Activated CD4-positive, alpha-beta memory T cell treated with anti-CD3 and anti-CD28 coated beads, Interleukin-2, amount 10 ng/mL, durations not matched to agents 7 days and 5 days (primary cell): ENCODE results near the gene ZDHHC6. TPM values are rescaled to one million over a fixed set of nuclear protein-coding genes. Genes with fewer than 3 reads are reported as not detected.
"Not testable (repeated sequence)": the region's sequence is repeated elsewhere in the genome, so short reads cannot be mapped to it uniquely, and the experiment has no call there.

Experiments
- CTCF ChIA-PET: fragments of 350-600 bp; sonication (Branson Sonifier 250); formaldehyde crosslinking; loops from one replicate; lab custom pipeline; 2021; ENCODE audit warnings: antibody characterized with exemption, inconsistent platforms; lab: Charles Lee
- POLR2A ChIA-PET: fragments of 350-600 bp; sonication (Branson Sonifier 250); formaldehyde crosslinking; loops from one replicate; lab custom pipeline; 2021; ENCODE audit warnings: antibody characterized with exemption; lab: Charles Lee
- DNase-seq: peaks from one replicate; pipeline ENCODE4 v3.0.0-alpha.2; 2020
- H3K27ac Mint-ChIP-seq: one replicate; pipeline ENCODE4 v1.8.0; 2021; ENCODE audit warnings: mild to moderate bottlenecking, mixed read lengths
- H3K27me3 Mint-ChIP-seq: one replicate; pipeline ENCODE4 v1.8.0; 2021; ENCODE audit warnings: mixed read lengths
- H3K36me3 Mint-ChIP-seq: one replicate; pipeline ENCODE4 v1.8.0; 2021; ENCODE audit warnings: low read depth, mixed read lengths
- H3K4me1 Mint-ChIP-seq: one replicate; pipeline ENCODE4 v1.8.0; 2021; ENCODE audit warnings: mixed read lengths
- H3K4me3 Mint-ChIP-seq: one replicate; pipeline ENCODE4 v1.8.0; 2021; ENCODE audit warnings: mild to moderate bottlenecking, mixed read lengths
- H3K9me3 Mint-ChIP-seq: one replicate; pipeline ENCODE4 v1.8.0; 2021; ENCODE audit warnings: mixed read lengths
- total RNA-seq, 2 experiments: library from RNA; stranded (reverse); gene quantifications; one replicate each; pipeline ENCODE4 v1.2.3, GENCODE V29; 2021

ZDHHC6 gene
- total RNA-seq, 2 experiments from 2014 or later: 46.3 to 47.0 TPM

DNA sequence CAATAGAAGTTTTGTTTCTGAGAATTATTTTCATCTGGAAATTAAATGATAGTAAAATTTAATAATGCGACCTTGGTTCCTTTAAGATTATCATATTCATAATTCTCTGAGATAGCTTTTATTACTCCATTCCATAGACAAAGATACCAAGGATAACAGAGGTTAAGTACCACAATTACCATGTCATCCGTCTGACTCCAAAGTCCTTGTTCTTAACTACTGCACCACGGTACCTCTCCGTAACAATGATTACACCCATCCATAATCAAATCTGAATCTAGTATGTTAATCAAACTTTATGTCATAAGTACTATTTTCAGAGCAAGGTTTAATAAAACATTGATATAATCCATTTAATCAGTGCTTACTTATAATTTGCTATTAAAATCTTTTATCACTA is 8.4 kb downstream of the ZDHHC6 start:
- POLR2A ChIA-PET: interaction anchor here (2.5 kb wide), 1 partner anchor 8 kb away, joined by 14 read pairs; the partner anchor contains the start of genes VTI1A and ZDHHC6
- DNase-seq: no peak
- Mint-ChIP-seq H3K36me3 (peaks cover 44% of the 10 kb centered on the region), H3K9me3 (no peaks in the 10 kb centered on the region), H3K27ac (no peak overlapping the region), H3K27me3 (no peaks in the 10 kb centered on the region), H3K4me1 (peaks cover 15% of the 10 kb centered on the region), H3K4me3 (no peak overlapping the region)
- CTCF ChIA-PET: no interaction called here

- Mint-ChIP-seq H3K4me3 (no peak overlapping the region), H3K36me3 (peaks cover 42% of the 10 kb centered on the region), H3K27ac (no peak overlapping the region), H3K27me3 (no peaks in the 10 kb centered on the region), H3K9me3 (no peaks in the 10 kb centered on the region), H3K4me1 (no peaks in the 10 kb centered on the region)
- POLR2A ChIA-PET: interaction anchor here (1.4 to 2.1 kb wide), 3 partner anchors 10 to 59 kb away, joined by 3 to 14 read pairs (median 5); partner anchors contain the start of genes VTI1A and ZDHHC6
- no peak for DNase-seq
- CTCF ChIA-PET: interaction anchor here (1.1 to 3.6 kb wide), 19 partner anchors 8 to 298 kb away, joined by 3 to 22 read pairs (median 5); partner anchors contain the start of genes ACSL5, VTI1A and ZDHHC6
Measured at GRCh38 chr10:112434988-112435619, 11.6 kb downstream of the ZDHHC6 start.

GRCh38 chr10:112433136-112433535 is 13.6 kb downstream of the ZDHHC6 start:
- Mint-ChIP-seq H3K36me3 (peaks cover 47% of the 10 kb centered on the region), H3K4me3 (no peak overlapping the region), H3K27me3 (no peaks in the 10 kb centered on the region), H3K4me1 (no peaks in the 10 kb centered on the region), H3K27ac (no peak overlapping the region), H3K9me3 (no peaks in the 10 kb centered on the region)
- CTCF ChIA-PET: interaction anchor here (1.9 to 3.6 kb wide), 2 partner anchors 112 to 296 kb away, joined by 5 to 22 read pairs; no protein-coding TSS in a partner anchor
- no peak for DNase-seq
- POLR2A ChIA-PET: interaction anchor here (0.9 to 2.4 kb wide), 2 partner anchors 12 to 14 kb away, joined by 3 to 9 read pairs; partner anchors contain the start of genes VTI1A and ZDHHC6

DNA sequence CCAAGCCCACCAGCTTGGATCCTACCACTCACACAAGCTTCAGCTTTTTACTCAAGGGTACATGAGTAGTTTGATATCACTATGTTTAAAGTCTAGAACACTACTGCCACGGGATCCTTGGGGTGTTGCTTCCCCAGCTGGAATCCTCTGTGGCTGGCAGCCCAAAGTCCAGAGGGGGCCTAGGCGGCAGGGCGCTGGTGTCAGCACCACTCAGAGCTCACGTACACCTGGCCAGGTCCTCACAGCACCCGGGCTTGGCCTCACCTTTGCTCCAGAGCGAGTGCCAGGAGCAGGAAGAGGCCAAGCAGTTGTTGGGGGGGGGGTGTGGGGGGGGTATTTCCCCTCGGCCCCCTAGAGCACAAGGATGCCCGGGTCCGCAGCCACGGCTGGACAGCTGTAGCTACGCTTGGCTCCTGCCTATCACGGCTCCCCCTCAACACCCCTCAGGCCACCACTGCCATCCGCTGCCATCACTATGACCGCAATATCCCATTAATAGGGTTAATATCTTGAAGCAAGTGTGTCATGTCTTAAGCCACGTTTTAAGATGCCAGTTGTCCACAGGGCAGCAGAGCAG is 17.0 kb downstream of the ZDHHC6 start:
- POLR2A ChIA-PET: interaction anchor here (1.1 to 1.7 kb wide), 2 partner anchors 16 to 17 kb away, joined by 3 to 7 read pairs; partner anchors contain the start of genes VTI1A and ZDHHC6
- Mint-ChIP-seq H3K4me3 (no peak overlapping the region), H3K9me3 (no peaks in the 10 kb centered on the region), H3K27ac (no peak overlapping the region), H3K4me1 (no peaks in the 10 kb centered on the region), H3K27me3 (no peaks in the 10 kb centered on the region), H3K36me3 (peaks cover 63% of the 10 kb centered on the region)
- DNase-seq: no peak
- CTCF ChIA-PET: interaction anchor here (0.9 to 1.1 kb wide), 2 partner anchors 11 to 16 kb away, joined by 3 read pairs; no protein-coding TSS in a partner anchor

DNA sequence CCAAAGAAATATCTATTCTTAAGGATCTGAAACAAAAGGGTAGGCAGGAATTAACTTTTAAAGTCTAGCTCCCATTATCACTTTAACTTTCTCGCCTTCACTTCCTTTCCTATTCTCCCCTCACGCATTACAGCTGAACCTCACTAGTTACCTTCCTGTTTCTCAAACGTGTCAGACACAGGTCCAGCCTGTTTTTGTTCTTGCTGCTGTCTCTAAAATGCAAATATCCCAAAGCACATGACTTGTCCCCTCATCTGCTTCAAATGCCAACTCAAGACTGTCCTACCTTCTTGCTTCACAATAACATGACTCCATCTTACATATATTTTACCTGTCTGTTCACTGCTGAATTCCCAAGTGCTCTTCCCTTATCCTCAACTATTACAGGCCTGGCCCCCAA is 17.6 kb downstream of the ZDHHC6 start:
- Mint-ChIP-seq H3K27ac (no peak overlapping the region), H3K36me3 (peaks cover 60% of the 10 kb centered on the region), H3K9me3 (no peaks in the 10 kb centered on the region), H3K27me3 (no peaks in the 10 kb centered on the region), H3K4me3 (no peak overlapping the region), H3K4me1 (no peaks in the 10 kb centered on the region)
- ChIA-PET POLR2A (interaction anchor here (1.1 to 1.7 kb wide), 2 partner anchors 15 to 18 kb away, joined by 3 to 7 read pairs; partner anchors contain the start of genes VTI1A and ZDHHC6), CTCF (interaction anchor here (0.9 to 1.4 kb wide), 3 partner anchors 12 to 956 kb away, joined by 3 to 4 read pairs (median 3); no protein-coding TSS in a partner anchor)
- no peak for DNase-seq

DNA sequence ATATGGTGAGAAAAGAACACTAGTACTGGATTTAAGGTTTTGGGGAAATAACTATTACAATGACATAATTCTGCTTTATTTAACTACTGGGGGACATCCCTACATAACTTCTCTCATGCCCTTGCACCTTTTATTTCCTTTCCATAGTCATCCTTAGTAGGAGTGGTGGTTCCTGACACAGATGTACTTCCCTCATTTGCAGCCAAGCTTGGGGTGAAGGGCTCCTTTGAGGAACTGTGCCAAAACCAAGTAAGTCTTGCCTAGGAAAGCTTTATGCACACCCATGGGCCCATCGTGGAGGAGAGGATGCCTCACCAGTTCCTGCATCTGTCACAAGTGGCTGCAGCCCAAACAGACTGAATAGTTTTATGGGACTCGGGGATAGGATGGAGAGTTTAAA is 20.6 kb downstream of the ZDHHC6 start:
- POLR2A ChIA-PET: no interaction called here
- no peaks in the 10 kb centered on the region for H3K4me1 Mint-ChIP-seq
- no peaks in the 10 kb centered on the region for H3K9me3 Mint-ChIP-seq
- no peak for DNase-seq
- H3K27ac Mint-ChIP-seq: no peak overlapping the region
- H3K36me3 Mint-ChIP-seq: peaks cover 66% of the 10 kb centered on the region
- no peak overlapping the region for H3K4me3 Mint-ChIP-seq
- CTCF ChIA-PET: interaction anchor here (1.0 to 2.1 kb wide), 2 partner anchors 9 to 45 kb away, joined by 6 to 11 read pairs; no protein-coding TSS in a partner anchor
- H3K27me3 Mint-ChIP-seq: no peaks in the 10 kb centered on the region

GRCh38 chr10:112424651-112425050 is 22.1 kb downstream of the ZDHHC6 start:
- Mint-ChIP-seq H3K4me1 (no peaks in the 10 kb centered on the region), H3K36me3 (peaks cover 66% of the 10 kb centered on the region), H3K27me3 (no peaks in the 10 kb centered on the region), H3K4me3 (no peak overlapping the region), H3K9me3 (no peaks in the 10 kb centered on the region), H3K27ac (no peak overlapping the region)
- ChIA-PET POLR2A (no interaction called here), CTCF (interaction anchor here (2.1 kb wide), 1 partner anchor 10 kb away, joined by 11 read pairs; no protein-coding TSS in a partner anchor)
- DNase-seq: no peak

DNA sequence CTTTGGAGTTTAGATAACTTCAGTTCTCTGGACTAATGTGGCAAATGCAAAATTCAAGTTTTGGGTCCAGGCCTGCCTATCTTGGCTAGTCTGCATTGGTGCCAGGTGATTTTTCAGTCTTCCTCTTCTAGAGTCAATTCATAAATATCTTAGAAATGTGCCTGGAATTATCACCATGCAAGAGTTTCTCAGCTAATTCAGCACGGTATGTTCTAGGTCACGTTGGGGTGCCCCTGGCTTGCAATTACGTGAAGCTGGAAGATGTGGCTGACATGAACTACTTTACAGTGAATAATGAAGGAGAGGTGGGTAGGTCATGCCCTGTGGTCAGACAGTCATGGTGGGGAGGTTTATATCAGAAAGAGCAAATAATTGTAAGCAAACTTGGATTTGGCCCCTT is 25.0 kb downstream of the ZDHHC6 start:
- Mint-ChIP-seq H3K4me3 (no peak overlapping the region), H3K36me3 (peaks cover 58% of the 10 kb centered on the region)
- CTCF ChIA-PET: interaction anchor here (0.9 kb wide), 1 partner anchor 13 kb away, joined by 3 read pairs; no protein-coding TSS in a partner anchor

DNA sequence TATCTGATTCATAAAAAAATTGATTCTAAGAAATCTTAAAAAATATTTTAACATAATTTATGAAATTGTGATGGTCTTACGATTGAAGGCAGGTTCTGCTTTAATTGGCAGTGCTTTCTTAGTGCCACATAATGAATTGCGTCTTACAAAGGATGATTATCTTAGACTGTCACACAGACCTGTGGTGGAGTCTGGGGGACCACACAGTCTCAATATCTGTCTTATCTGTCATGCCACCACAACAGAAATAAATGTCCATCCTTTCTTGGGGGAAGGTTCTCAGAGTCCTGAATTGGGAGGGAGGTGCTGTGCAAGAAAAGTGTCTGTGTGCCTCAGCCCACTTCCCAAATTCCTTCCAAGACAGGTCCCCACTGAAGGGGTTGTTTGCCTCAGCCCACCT is 34.0 kb downstream of the ZDHHC6 start:
- Mint-ChIP-seq H3K36me3 (peaks cover 61% of the 10 kb centered on the region), H3K27ac (no peak overlapping the region), H3K4me1 (no peaks in the 10 kb centered on the region), H3K27me3 (no peaks in the 10 kb centered on the region), H3K4me3 (no peak overlapping the region), H3K9me3 (no peaks in the 10 kb centered on the region)
- ChIA-PET POLR2A (no interaction called here), CTCF (interaction anchor here (0.9 kb wide), 1 partner anchor 17 kb away, joined by 3 read pairs; no protein-coding TSS in a partner anchor)
- DNase-seq: no peak

More for the DNA sequence above, 25.0 kb downstream of the ZDHHC6 start:
- DNase-seq: no peak
- H3K9me3 Mint-ChIP-seq: no peaks in the 10 kb centered on the region
- H3K4me1 Mint-ChIP-seq: no peaks in the 10 kb centered on the region
- H3K27ac Mint-ChIP-seq: no peak overlapping the region
- H3K27me3 Mint-ChIP-seq: no peaks in the 10 kb centered on the region
- POLR2A ChIA-PET: interaction anchor here (0.7 kb wide), 1 partner anchor 12 kb away, joined by 3 read pairs; no protein-coding TSS in a partner anchor

GRCh38 chr10:112409755-112410154 is 37.0 kb downstream of the ZDHHC6 start:
- POLR2A ChIA-PET: interaction anchor here (0.5 to 1.1 kb wide), 2 partner anchors 35 to 154 kb away, joined by 3 to 4 read pairs; no protein-coding TSS in a partner anchor
- Mint-ChIP-seq H3K4me1 (no peaks in the 10 kb centered on the region), H3K4me3 (no peak overlapping the region), H3K9me3 (no peaks in the 10 kb centered on the region), H3K36me3 (peaks cover 66% of the 10 kb centered on the region), H3K27ac (no peak overlapping the region), H3K27me3 (no peaks in the 10 kb centered on the region)
- no peak for DNase-seq
- CTCF ChIA-PET: no interaction called here

DNA sequence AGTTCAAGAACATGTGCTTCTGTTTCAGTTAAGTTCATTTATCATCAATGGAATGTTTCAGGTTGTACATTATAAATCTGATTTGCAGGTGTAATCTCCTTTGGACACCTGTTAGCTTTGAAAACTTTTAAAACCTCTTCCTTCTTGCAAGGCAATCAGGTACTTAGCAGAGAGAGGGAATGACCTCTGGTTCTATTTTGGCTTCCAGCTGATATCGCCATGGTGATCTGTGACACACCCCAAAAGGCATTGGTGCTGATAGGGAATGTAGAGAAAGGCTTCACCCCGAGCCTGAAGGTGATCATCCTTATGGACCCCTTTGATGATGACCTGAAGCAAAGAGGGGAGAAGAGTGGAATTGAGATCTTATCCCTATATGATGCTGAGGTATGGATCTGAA is 37.4 kb downstream of the ZDHHC6 start:
- ChIA-PET CTCF (no interaction called here), POLR2A (interaction anchor here (1.1 kb wide), 1 partner anchor 34 kb away, joined by 4 read pairs; no protein-coding TSS in a partner anchor)
- Mint-ChIP-seq H3K4me3 (no peak overlapping the region), H3K9me3 (no peaks in the 10 kb centered on the region), H3K27me3 (no peaks in the 10 kb centered on the region), H3K4me1 (no peaks in the 10 kb centered on the region), H3K27ac (no peak overlapping the region), H3K36me3 (peaks cover 67% of the 10 kb centered on the region)
- no peak for DNase-seq

GRCh38 chr10:112407696-112408095 is 39.0 kb downstream of the ZDHHC6 start:
- no peak for DNase-seq
- Mint-ChIP-seq H3K27ac (no peak overlapping the region), H3K36me3 (peaks cover 71% of the 10 kb centered on the region), H3K4me1 (no peaks in the 10 kb centered on the region), H3K4me3 (no peak overlapping the region), H3K9me3 (no peaks in the 10 kb centered on the region), H3K27me3 (no peaks in the 10 kb centered on the region)
- ChIA-PET CTCF (no interaction called here), POLR2A (no interaction called here)

- H3K9me3 Mint-ChIP-seq, H3K4me3 Mint-ChIP-seq, H3K27me3 Mint-ChIP-seq, H3K27ac Mint-ChIP-seq, CTCF ChIA-PET, DNase-seq, H3K4me1 Mint-ChIP-seq, POLR2A ChIA-PET: not testable (repeated sequence)
- H3K36me3 Mint-ChIP-seq: peaks cover 76% of the 10 kb centered on the region
Measured at GRCh38 chr10:112406806-112407205, 39.9 kb downstream of the ZDHHC6 start.
